HG03139 (cell line): ENCODE data around the gene NDST1.

Source experiments
- ATAC-seq: cut with Tn5 transposase; IDR thresholded peaks from one replicate; pipeline ENCODE4 v1.9.1; 2021; ENCODE audit not compliant: unreplicated experiment

NDST1 gene

DNA sequence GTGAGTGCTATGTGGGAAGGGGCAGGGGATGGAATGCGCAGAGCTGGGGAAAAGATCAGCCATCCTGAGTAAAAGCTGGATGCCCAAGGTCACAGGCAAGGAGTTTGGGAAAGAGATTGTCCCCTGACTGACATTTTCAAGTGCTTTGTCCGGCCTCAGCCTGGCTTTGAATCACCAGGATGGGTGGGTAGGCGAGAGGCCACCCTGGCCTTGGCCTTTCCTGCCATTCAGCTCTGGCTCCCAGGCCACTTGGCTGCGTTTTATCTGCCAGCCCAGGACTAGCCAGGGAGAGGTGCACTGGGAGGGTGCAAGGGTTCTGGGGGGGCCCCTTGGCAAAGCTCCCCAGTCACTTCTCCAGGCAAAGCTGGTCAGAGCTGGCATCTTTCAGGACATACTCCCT, 95.1 kb downstream of the NDST1 start:
- no peak for ATAC-seq

- ATAC-seq, result no peak
Observed at GRCh38 chr5:150603491-150603890, 95.6 kb downstream of the NDST1 start.

GRCh38 chr5:150604010-150604409, 96.1 kb downstream of the NDST1 start:
- ATAC-seq, result no peak

- ATAC-seq, result no peak
Observed at GRCh38 chr5:150604894-150605440, 97.0 kb downstream of the NDST1 start.

DNA sequence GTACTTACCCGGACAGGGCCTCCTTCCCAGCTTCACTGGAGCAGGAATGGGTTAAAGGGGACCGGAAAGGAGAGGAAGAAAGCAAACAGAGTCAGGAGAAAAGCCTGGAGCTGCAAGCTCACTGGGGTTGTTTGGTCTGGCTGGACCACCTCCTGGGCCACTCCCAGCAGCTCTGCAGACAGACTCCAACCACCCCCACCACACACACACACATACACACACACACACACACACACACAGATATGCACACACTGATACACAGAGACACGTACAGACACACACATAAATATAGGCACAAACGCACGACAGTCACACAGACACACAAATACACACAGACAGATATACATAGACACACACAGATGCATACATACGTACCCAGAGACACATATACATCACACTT, 97.6 kb downstream of the NDST1 start:
- ATAC-seq, result no peak

GRCh38 chr5:150606476-150606875, 98.5 kb downstream of the NDST1 start:
- no peak for ATAC-seq

- ATAC-seq, result no peak
Observed at GRCh38 chr5:150607105-150607504, 99.2 kb downstream of the NDST1 start.
